Activated CD4-positive, alpha-beta memory T cell treated with anti-CD3 and anti-CD28 coated beads for 36 hours (primary cell): ENCODE measurements around the gene FOSL2. TPM values are rescaled to one million over a fixed set of nuclear protein-coding genes. Genes with fewer than 3 reads are reported as not detected.

Experiments
- CTCF ChIA-PET: fragments of 350-600 bp; sonication (Branson Sonifier 250); formaldehyde crosslinking; loops from one replicate; lab custom pipeline; 2021; ENCODE audit warnings: antibody characterized with exemption, inconsistent platforms; lab: Charles Lee
- POLR2A ChIA-PET: fragments of 350-600 bp; sonication (Branson Sonifier 250); formaldehyde crosslinking; loops from one replicate; lab custom pipeline; 2021; ENCODE audit warnings: antibody characterized with exemption; lab: Charles Lee
- DNase-seq: peaks from one replicate; pipeline ENCODE4 v3.0.0-alpha.2; 2020
- H3K27ac Mint-ChIP-seq: one replicate; pipeline ENCODE4 v1.8.0; 2021; ENCODE audit warnings: mixed read lengths
- H3K27me3 Mint-ChIP-seq: one replicate; pipeline ENCODE4 v1.8.0; 2021; ENCODE audit warnings: mixed read lengths
- H3K36me3 Mint-ChIP-seq: one replicate; pipeline ENCODE4 v1.8.0; 2021; ENCODE audit warnings: mixed read lengths
- H3K4me1 Mint-ChIP-seq: one replicate; pipeline ENCODE4 v1.8.0; 2021; ENCODE audit warnings: low read depth, mixed read lengths
- H3K4me3 Mint-ChIP-seq: one replicate; pipeline ENCODE4 v1.8.0; 2021; ENCODE audit warnings: mild to moderate bottlenecking, mixed read lengths
- H3K9me3 Mint-ChIP-seq: one replicate; pipeline ENCODE4 v1.8.0; 2021; ENCODE audit warnings: mixed read lengths
- intact Hi-C: fragments of 100-400 bp; cut with micrococcal nuclease; formaldehyde crosslinking; loops from one replicate; pipeline ENCODE4 v1.15.1; 2023
- total RNA-seq, 2 experiments: library from RNA; stranded (reverse); gene quantifications; one replicate each; pipeline ENCODE4 v1.2.3, GENCODE V29; 2021

FOSL2 gene
- total RNA-seq, 2 experiments from 2014 or later = 172 to 182 TPM

DNA sequence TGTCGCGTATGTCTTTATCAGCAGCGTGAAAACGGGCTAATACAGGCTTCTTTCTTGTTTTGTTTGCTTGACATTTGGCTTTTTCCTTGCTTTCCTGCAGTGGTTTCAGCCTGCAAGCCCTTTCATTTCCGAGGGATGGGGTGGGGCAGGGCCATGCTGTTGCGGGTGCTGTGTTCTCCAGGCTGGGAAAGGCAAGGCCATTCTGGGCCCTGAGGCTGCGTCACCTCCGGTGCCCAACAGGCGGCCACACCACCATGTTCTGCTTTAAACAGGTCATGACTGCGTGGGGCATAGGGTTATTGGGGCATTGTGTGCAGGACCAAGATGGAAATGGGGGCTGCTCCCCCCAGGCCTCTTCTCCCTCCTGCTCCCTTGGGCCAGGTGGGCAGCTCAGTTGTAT is 64.6 kb downstream of the FOSL2 start:
- CTCF ChIA-PET = no interaction called here

DNA sequence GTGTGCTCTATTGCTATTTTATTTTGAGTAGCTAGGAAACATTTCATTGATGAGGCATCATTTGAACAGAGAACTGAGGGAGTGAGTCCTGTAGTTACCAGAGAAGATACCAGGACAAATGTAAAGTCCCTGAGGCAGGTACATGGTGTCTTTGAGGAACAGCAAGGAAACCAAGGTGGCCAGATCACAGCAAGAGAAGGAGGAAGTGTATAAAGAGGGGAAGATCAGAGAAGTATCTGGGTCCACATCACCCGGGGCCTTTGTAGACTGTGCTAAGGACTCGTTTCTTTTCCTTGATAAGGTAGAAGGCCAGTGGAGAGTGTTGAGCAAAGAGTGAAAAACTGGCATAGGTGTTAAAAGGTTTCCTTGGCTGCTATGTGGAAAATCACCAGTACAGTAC is 68.4 kb downstream of the FOSL2 start:
- H3K36me3 Mint-ChIP-seq = peaks cover 7% of the 10 kb centered on the region
- peaks cover 12% of the 10 kb centered on the region for H3K27me3 Mint-ChIP-seq
- H3K9me3 Mint-ChIP-seq = peaks cover 13% of the 10 kb centered on the region
- no peak overlapping the region for H3K4me3 Mint-ChIP-seq
- CTCF ChIA-PET = interaction anchor here (0.5 to 1.2 kb wide), 3 partner anchors 12 to 706 kb away, joined by 3 to 4 read pairs (median 3); no protein-coding TSS in a partner anchor
- H3K4me1 Mint-ChIP-seq = peaks cover 23% of the 10 kb centered on the region
- DNase-seq = no peak
- no peak overlapping the region for H3K27ac Mint-ChIP-seq
- intact Hi-C loops = no loop called here
- POLR2A ChIA-PET = no interaction called here

More for the DNA sequence above, 64.6 kb downstream of the FOSL2 start:
- intact Hi-C loops = no loop called here
- POLR2A ChIA-PET = no interaction called here
- Mint-ChIP-seq H3K36me3 (peaks cover 3% of the 10 kb centered on the region), H3K4me3 (no peak overlapping the region), H3K27me3 (peaks cover 3% of the 10 kb centered on the region), H3K27ac (no peak overlapping the region), H3K9me3 (peaks cover 3% of the 10 kb centered on the region), H3K4me1 (peaks cover 5% of the 10 kb centered on the region)
- DNase-seq = no peak

DNA sequence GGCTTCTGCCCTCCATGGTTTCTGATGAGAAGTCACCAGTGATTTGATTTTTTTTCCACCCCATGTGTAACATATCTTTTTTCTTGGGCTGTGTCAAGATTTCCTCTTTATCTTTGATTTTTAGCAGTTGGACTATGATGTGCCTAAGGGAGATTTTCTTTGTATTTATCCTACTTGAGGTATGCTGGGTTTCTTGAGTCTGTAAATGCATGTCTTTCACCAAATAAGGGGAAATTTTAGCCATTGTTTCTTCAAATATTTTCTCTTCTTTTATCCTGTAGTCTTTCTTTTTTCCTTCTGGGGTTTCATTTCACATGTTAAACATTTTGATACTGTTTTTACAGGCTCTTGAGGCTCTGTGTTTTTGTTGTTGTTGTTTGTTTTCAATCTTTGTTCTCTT is 69.5 kb downstream of the FOSL2 start:
- ChIA-PET CTCF (no interaction called here), POLR2A (no interaction called here)
- Mint-ChIP-seq H3K36me3 (peaks cover 7% of the 10 kb centered on the region), H3K27me3 (peaks cover 12% of the 10 kb centered on the region), H3K4me3 (no peak overlapping the region), H3K27ac (no peak overlapping the region), H3K4me1 (peaks cover 30% of the 10 kb centered on the region), H3K9me3 (peaks cover 13% of the 10 kb centered on the region)
- intact Hi-C loops = no loop called here
- DNase-seq = no peak

- ChIA-PET CTCF (no interaction called here), POLR2A (no interaction called here)
- peaks cover 13% of the 10 kb centered on the region for H3K9me3 Mint-ChIP-seq
- DNase-seq = no peak
- H3K27ac Mint-ChIP-seq = no peak overlapping the region
- H3K4me3 Mint-ChIP-seq = no peak overlapping the region
- H3K27me3 Mint-ChIP-seq = peaks cover 13% of the 10 kb centered on the region
- peaks cover 30% of the 10 kb centered on the region for H3K4me1 Mint-ChIP-seq
- intact Hi-C loops = no loop called here
- peaks cover 7% of the 10 kb centered on the region for H3K36me3 Mint-ChIP-seq
These were observed 70.7 kb downstream of the FOSL2 start for GRCh38 chr2:28463211-28463816.

GRCh38 chr2:28463893-28464292 is 71.2 kb downstream of the FOSL2 start:
- POLR2A ChIA-PET = no interaction called here
- intact Hi-C loops = no loop called here

GRCh38 chr2:28465148-28465885 is 72.7 kb downstream of the FOSL2 start:
- DNase-seq = no peak
- Mint-ChIP-seq H3K9me3 (peaks cover 13% of the 10 kb centered on the region), H3K36me3 (peaks cover 7% of the 10 kb centered on the region), H3K4me3 (no peak overlapping the region), H3K4me1 (peaks cover 38% of the 10 kb centered on the region), H3K27me3 (peaks cover 14% of the 10 kb centered on the region), H3K27ac (peak overlapping the region; percentile 75)
- CTCF ChIA-PET = interaction anchor here (0.8 to 1.3 kb wide), 3 partner anchors 13 to 98 kb away, joined by 3 to 5 read pairs (median 4); no protein-coding TSS in a partner anchor
- intact Hi-C loops = loop anchor here (1.0 kb wide), 1 partner anchor 19 kb away; no protein-coding TSS in a partner anchor
- POLR2A ChIA-PET = interaction anchor here (0.5 to 0.7 kb wide), 2 partner anchors 16 to 68 kb away, joined by 3 to 4 read pairs; no protein-coding TSS in a partner anchor

More at GRCh38 chr2:28463893-28464292, 71.2 kb downstream of the FOSL2 start:
- DNase-seq = no peak
- CTCF ChIA-PET = interaction anchor here (1.0 kb wide), 1 partner anchor 11 kb away, joined by 4 read pairs; no protein-coding TSS in a partner anchor
- Mint-ChIP-seq H3K36me3 (peaks cover 7% of the 10 kb centered on the region), H3K27me3 (peaks cover 14% of the 10 kb centered on the region), H3K9me3 (peaks cover 13% of the 10 kb centered on the region), H3K4me1 (peaks cover 30% of the 10 kb centered on the region), H3K27ac (no peak overlapping the region), H3K4me3 (no peak overlapping the region)

Other genes starting within 250 kb of the FOSL2 start
- under 1 TPM; 0.64 to 0.85 TPM for gene PLB1, start 103.2 kb downstream of the FOSL2 start, total RNA-seq